ENCODE data around the gene MTARC2. TPM values are rescaled to one million over a fixed set of nuclear protein-coding genes. Genes with fewer than 3 reads are reported as not detected.

MTARC2 gene
- total RNA-seq, 1 donor from 2014 or later = 25.6 TPM

- no peak for TF ChIP-seq CTCF (IDR thresholded peaks at IDR 0.05)
- H3K36me3 Mint-ChIP-seq (ENCODE audit: unreplicated experiment) = no peaks in the 10 kb centered on the region
- DNase-seq (ENCODE audit: extremely low spot score, unreplicated experiment) = no peak
- H3K9me3 Mint-ChIP-seq (ENCODE audit: unreplicated experiment) = no peaks in the 10 kb centered on the region
- peaks cover 3% of the 10 kb centered on the region for H3K27me3 Mint-ChIP-seq (ENCODE audit: unreplicated experiment)
- no peak overlapping the region for H3K27ac Mint-ChIP-seq (ENCODE audit: unreplicated experiment)
- no peaks in the 10 kb centered on the region for H3K4me1 Mint-ChIP-seq (ENCODE audit: unreplicated experiment)
- no peak overlapping the region for H3K4me3 Mint-ChIP-seq (ENCODE audit: unreplicated experiment)
Measured at GRCh38 chr1:220828179-220828490, 80.0 kb downstream of the MTARC2 start.

GRCh38 chr1:220828950-220829586 is 80.9 kb downstream of the MTARC2 start:
- TF ChIP-seq CTCF (IDR thresholded peaks at IDR 0.05) = no peak
- Mint-ChIP-seq H3K4me3 (ENCODE audit: unreplicated experiment) (no peak overlapping the region), H3K27me3 (ENCODE audit: unreplicated experiment) (no peaks in the 10 kb centered on the region), H3K36me3 (ENCODE audit: unreplicated experiment) (no peaks in the 10 kb centered on the region), H3K27ac (ENCODE audit: unreplicated experiment) (no peak overlapping the region), H3K4me1 (ENCODE audit: unreplicated experiment) (no peaks in the 10 kb centered on the region), H3K9me3 (ENCODE audit: unreplicated experiment) (no peaks in the 10 kb centered on the region)
- no peak for DNase-seq (ENCODE audit: extremely low spot score, unreplicated experiment)

- Mint-ChIP-seq H3K36me3 (ENCODE audit: unreplicated experiment) (no peaks in the 10 kb centered on the region), H3K9me3 (ENCODE audit: unreplicated experiment) (no peaks in the 10 kb centered on the region), H3K4me1 (ENCODE audit: unreplicated experiment) (no peaks in the 10 kb centered on the region), H3K4me3 (ENCODE audit: unreplicated experiment) (no peak overlapping the region), H3K27ac (ENCODE audit: unreplicated experiment) (no peak overlapping the region), H3K27me3 (ENCODE audit: unreplicated experiment) (peaks cover 17% of the 10 kb centered on the region)
- TF ChIP-seq CTCF (IDR thresholded peaks at IDR 0.05) = no peak
- DNase-seq (ENCODE audit: extremely low spot score, unreplicated experiment) = no peak
Measured at GRCh38 chr1:220833436-220833835, 85.3 kb downstream of the MTARC2 start.

Other genes with a start within 250 kb of the MTARC2 start
- gene MARK1, start 220.2 kb upstream of the MTARC2 start, total RNA-seq = 1.2 and 1.8 TPM in 2 replicates
- gene C1orf115, start 58.0 kb upstream of the MTARC2 start, total RNA-seq = 5.6 and 5.9 TPM in 2 replicates
- gene MTARC1, start 38.6 kb downstream of the MTARC2 start, total RNA-seq = 1.8 and 2.1 TPM in 2 replicates
- 0.54 and 1.5 TPM in 2 replicates for gene HLX, start 131.1 kb downstream of the MTARC2 start, total RNA-seq